GM12865 (cell line): ENCODE data around the gene TIPARP.
"Not testable (repeated sequence)": the region's sequence is repeated elsewhere in the genome, so short reads cannot be mapped to it uniquely, and the experiment has no call there.

Experiments used
- DNase-seq: peaks from one replicate; pipeline ENCODE4 v3.0.0; 2010; ENCODE audit warnings: low read depth
- H3K4me3 ChIP-seq: 2 replicates; pipeline ENCODE4 v1.5.1; 2011; ENCODE audit warnings: mild to moderate bottlenecking, low read depth, low read length, control low read depth
- TF ChIP-seq, protein P1 (sequence below): IDR thresholded peaks from 2 replicates; pipeline ENCODE4 v1.5.1; 2011; ENCODE audit warnings: low read length, control low read depth, low read depth, inconsistent platforms; ENCODE audit not compliant: insufficient read depth; ENCODE audit errors: missing control alignments

TIPARP gene

GRCh38 chr3:156729460-156730179 lies 55.2 kb downstream of the TIPARP start:
- DNase-seq, result no peak
- TF ChIP-seq, protein P1, sequence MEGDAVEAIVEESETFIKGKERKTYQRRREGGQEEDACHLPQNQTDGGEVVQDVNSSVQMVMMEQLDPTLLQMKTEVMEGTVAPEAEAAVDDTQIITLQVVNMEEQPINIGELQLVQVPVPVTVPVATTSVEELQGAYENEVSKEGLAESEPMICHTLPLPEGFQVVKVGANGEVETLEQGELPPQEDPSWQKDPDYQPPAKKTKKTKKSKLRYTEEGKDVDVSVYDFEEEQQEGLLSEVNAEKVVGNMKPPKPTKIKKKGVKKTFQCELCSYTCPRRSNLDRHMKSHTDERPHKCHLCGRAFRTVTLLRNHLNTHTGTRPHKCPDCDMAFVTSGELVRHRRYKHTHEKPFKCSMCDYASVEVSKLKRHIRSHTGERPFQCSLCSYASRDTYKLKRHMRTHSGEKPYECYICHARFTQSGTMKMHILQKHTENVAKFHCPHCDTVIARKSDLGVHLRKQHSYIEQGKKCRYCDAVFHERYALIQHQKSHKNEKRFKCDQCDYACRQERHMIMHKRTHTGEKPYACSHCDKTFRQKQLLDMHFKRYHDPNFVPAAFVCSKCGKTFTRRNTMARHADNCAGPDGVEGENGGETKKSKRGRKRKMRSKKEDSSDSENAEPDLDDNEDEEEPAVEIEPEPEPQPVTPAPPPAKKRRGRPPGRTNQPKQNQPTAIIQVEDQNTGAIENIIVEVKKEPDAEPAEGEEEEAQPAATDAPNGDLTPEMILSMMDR, result no peak
- no peak overlapping the region for H3K4me3 ChIP-seq

DNA sequence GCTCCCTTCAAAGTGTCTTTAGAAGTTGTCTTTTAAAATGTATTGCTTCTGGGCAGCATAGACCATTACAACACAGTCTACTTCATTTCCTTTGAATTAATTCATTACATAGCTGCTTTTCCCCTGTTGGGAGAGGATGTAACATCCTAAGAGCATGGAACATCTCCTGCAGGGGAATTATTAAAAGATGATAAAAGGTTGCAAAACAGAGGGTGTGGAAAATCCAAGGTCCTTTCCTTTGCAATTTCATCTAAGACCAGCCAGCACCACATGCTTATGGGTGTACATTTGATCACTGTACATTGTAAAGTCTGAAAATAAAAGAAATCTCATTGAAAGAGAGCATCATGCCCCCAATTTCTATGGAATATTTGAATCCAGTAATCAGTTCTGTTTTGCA lies 57.4 kb downstream of the TIPARP start:
- TF ChIP-seq, protein P1, result no peak
- no peak for DNase-seq
- H3K4me3 ChIP-seq, result no peak overlapping the region

DNA sequence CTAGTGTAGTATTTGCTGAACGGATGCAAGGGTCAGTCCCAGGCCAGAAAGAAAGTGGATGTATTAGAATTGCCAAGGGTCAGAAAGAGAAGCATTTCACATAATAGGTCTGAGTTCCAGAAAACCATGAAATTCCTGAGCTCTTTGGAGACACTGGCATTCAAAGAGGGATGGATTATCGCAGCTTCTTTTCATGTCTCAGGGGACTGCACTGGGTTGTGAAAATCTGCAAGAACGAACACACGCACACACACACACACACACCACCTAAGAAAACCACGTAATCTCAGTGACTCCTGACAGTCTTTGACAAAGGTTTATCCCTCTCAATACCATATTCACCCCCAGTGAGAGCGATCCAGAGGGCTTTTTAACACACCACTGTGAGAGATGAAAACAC lies 57.9 kb downstream of the TIPARP start:
- TF ChIP-seq, protein P1, result no peak
- DNase-seq, result no peak
- no peak overlapping the region for H3K4me3 ChIP-seq

GRCh38 chr3:156732715-156733421 lies 58.5 kb downstream of the TIPARP start:
- no peak overlapping the region for H3K4me3 ChIP-seq
- DNase-seq, result no peak
- TF ChIP-seq, protein P1, result no peak

- H3K4me3 ChIP-seq, DNase-seq: not testable (repeated sequence)
Measured at GRCh38 chr3:156734661-156735060, 60.3 kb downstream of the TIPARP start.

DNA sequence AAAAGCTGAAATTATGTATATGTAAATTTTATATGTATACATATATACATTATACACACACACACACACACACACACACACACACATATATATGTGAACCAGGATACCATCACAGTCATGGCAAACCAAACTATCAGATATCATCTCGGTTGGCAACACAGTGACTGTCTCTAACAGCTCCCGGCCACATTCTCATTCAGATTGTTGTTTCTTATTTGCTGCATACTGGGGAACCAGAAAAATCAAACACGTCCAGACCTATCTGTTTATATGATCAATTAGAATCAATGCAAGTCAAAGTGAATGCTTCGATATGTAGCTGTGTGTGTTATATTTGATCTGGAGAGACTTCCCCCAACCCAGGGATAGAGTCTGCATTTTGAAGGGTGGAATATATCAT lies 61.1 kb downstream of the TIPARP start:
- TF ChIP-seq, protein P1, result no peak
- H3K4me3 ChIP-seq, result no peak overlapping the region
- no peak for DNase-seq

GRCh38 chr3:156737049-156737448 lies 62.7 kb downstream of the TIPARP start:
- H3K4me3 ChIP-seq, DNase-seq: not testable (repeated sequence)

DNA sequence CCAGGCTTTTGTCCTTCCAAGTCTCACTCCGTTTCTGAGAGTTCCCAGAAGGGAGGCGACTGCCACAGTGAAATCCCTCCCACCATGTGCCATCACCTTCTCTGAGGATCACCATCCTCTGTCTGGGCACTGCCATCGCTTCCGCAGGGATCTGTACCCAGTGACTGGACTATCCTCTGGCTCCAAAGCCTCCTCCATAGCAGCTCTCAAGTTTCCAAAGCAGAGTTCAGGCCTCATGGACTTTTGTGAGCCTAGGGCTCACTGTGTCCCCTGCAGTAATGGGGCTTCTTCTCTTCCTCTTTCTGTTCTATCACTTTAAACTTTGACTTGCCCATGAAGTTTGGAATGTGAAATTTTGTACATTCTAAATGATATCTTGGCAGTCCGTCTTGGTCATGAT lies 63.9 kb downstream of the TIPARP start:
- TF ChIP-seq, protein P1, result no peak
- DNase-seq, result no peak
- H3K4me3 ChIP-seq, result no peak overlapping the region
